OCI-M2 (cell line): ENCODE results near the gene FAM13A.
"Not testable (repeated sequence)": the region's sequence is repeated elsewhere in the genome, so short reads cannot be mapped to it uniquely, and the experiment has no call there.

Source experiments
- DNase-seq: peaks from one replicate; lab custom pipeline; 2025; ENCODE audit not compliant: unreplicated experiment; lab: John Stamatoyannopoulos, UW

FAM13A gene

GRCh38 chr4:89000844-89001360 lies 56.1 kb downstream of the FAM13A start:
- DNase-seq, result no peak

GRCh38 chr4:89000382-89000781 lies 56.6 kb downstream of the FAM13A start:
- no peak for DNase-seq

- no peak for DNase-seq
Observed at GRCh38 chr4:88999392-88999930, 57.5 kb downstream of the FAM13A start.

- DNase-seq, result no peak
Observed at GRCh38 chr4:88998891-88999290, 58.1 kb downstream of the FAM13A start.

- no peak for DNase-seq
Observed at GRCh38 chr4:88998001-88998400, 59.0 kb downstream of the FAM13A start.

GRCh38 chr4:88995874-88996273 lies 61.1 kb downstream of the FAM13A start:
- no peak for DNase-seq

GRCh38 chr4:88995257-88995656 lies 61.7 kb downstream of the FAM13A start:
- not testable (repeated sequence) for DNase-seq

- DNase-seq, result no peak
Observed at GRCh38 chr4:88993246-88993645, 63.7 kb downstream of the FAM13A start.

GRCh38 chr4:88991746-88992145 lies 65.2 kb downstream of the FAM13A start:
- DNase-seq, result no peak

GRCh38 chr4:88989990-88990389 lies 67.0 kb downstream of the FAM13A start:
- DNase-seq, result no peak

GRCh38 chr4:88985088-88985773 lies 71.8 kb downstream of the FAM13A start:
- no peak for DNase-seq

- DNase-seq, result no peak
Observed at GRCh38 chr4:88982757-88983156, 74.2 kb downstream of the FAM13A start.

- no peak for DNase-seq
Observed at GRCh38 chr4:88981993-88982392, 75.0 kb downstream of the FAM13A start.

GRCh38 chr4:88981556-88981955 lies 75.4 kb downstream of the FAM13A start:
- DNase-seq, result no peak

- DNase-seq, result no peak
Observed at GRCh38 chr4:88979276-88979675, 77.7 kb downstream of the FAM13A start.

GRCh38 chr4:88976775-88977035 lies 80.3 kb downstream of the FAM13A start:
- no peak for DNase-seq

- DNase-seq, result no peak
Observed at GRCh38 chr4:88975958-88976774, 80.8 kb downstream of the FAM13A start.

GRCh38 chr4:88971536-88971935 lies 85.4 kb downstream of the FAM13A start:
- no peak for DNase-seq

GRCh38 chr4:88969746-88970145 lies 87.2 kb downstream of the FAM13A start:
- no peak for DNase-seq

- no peak for DNase-seq
Observed at GRCh38 chr4:88969271-88969670, 87.7 kb downstream of the FAM13A start.

- DNase-seq, result no peak
Observed at GRCh38 chr4:88967883-88968331, 89.1 kb downstream of the FAM13A start.

- no peak for DNase-seq
Observed at GRCh38 chr4:88965053-88965452, 91.9 kb downstream of the FAM13A start.
